Measurements from ENCODE around the gene TRPM7.

GRCh38 chr15:50710585-50710984, 24.0 kb upstream of the TRPM7 start:
- TF ChIP-seq CTCF (IDR thresholded peaks at IDR 0.05) (no peak), POLR2AphosphoS5 (IDR thresholded peaks at IDR 0.05) (no peak), EP300 (IDR thresholded peaks at IDR 0.05) (no peak), POLR2A (IDR thresholded peaks at IDR 0.05) (no peak)

Data from stomach (tissue), 4 donors.